Left lung (tissue), 10 donors: ENCODE measurements around the gene OR10H2. TPM values are rescaled to one million over a fixed set of nuclear protein-coding genes. Genes with fewer than 3 reads are reported as not detected.

ENCODE experiments used
- ATAC-seq: fragments of 200-7000 bp; cut with Tn5 transposase; one replicate; pipeline ENCODE4 v1.9.1; 2020; ENCODE audit warnings: moderate library complexity
- DNase-seq, 4 donors: peaks; one replicate each; pipeline ENCODE4 v3.0.0-alpha.2; 2013 to 2020
- H3K27ac ChIP-seq, 2 donors: fragments of 200-600 bp; sonication (generic) in 1 of 2; one replicate each; pipeline versions ENCODE4 v1.5.0 to v1.8.0; 2020 to 2021
- H3K27me3 ChIP-seq, 2 donors: fragments of 200-600 bp; sonication (generic) in 1 of 2; one replicate each; pipeline versions ENCODE4 v1.5.0 to v1.8.0; 2020 to 2021
- H3K36me3 ChIP-seq, 2 donors: fragments of 200-600 bp; sonication (generic) in 1 of 2; one replicate each; pipeline versions ENCODE4 v1.5.0 to v1.8.0; 2020 to 2021
- H3K4me1 ChIP-seq, 2 donors: fragments of 200-600 bp; one replicate each; pipeline ENCODE4 v1.8.0; 2021
- H3K4me3 ChIP-seq, 2 donors: fragments of 200-600 bp; sonication (generic) in 1 of 2; one replicate each; pipeline versions ENCODE4 v1.5.0 to v1.8.0; 2020 to 2021; ENCODE audit warnings: mild to moderate bottlenecking in 1 of 2
- H3K9me3 ChIP-seq, 2 donors: fragments of 200-600 bp; sonication (generic) in 1 of 2; one replicate each; pipeline versions ENCODE4 v1.5.0 to v1.8.0; 2020 to 2021
- intact Hi-C, 2 donors: fragments of 100-400 bp; cut with DNase I; formaldehyde crosslinking; loops; one replicate each; pipeline versions ENCODE4 v1.11.2 to v1.14.2; 2022
- polyA plus RNA-seq, 6 donors: library from polyadenylated mRNA; unstranded; fragments of 120-200 nt; gene quantifications; one replicate each; pipeline ENCODE4 v1.2.1, GENCODE V29; 2013; ENCODE audit not compliant: insufficient read length in 6 of 6
- total RNA-seq, 2 donors: library from RNA; stranded (reverse); fragmentation: NEBNext Ultra II Directional; extraction: Animal tissue kit (Norgen Biotek cat#: 25700); gene quantifications; one replicate each; pipeline ENCODE4 v1.2.1, GENCODE V29; 2021
- TF ChIP-seq, protein P1 (sequence below), 2 donors: fragments of 200-600 bp; sonication (generic) in 1 of 2; IDR thresholded peaks; one replicate each; pipeline versions ENCODE4 v1.5.0 to v1.8.0; 2021; ENCODE audit warnings: antibody characterized with exemption in 2 of 2
- donor health status: DM: no; HTN: yes; CAD: no.
- donor health status: DM: no; HTN: no; CAD: no.

OR10H2 gene
- total and polyA plus RNA-seq, 8 donors: not detected

DNA sequence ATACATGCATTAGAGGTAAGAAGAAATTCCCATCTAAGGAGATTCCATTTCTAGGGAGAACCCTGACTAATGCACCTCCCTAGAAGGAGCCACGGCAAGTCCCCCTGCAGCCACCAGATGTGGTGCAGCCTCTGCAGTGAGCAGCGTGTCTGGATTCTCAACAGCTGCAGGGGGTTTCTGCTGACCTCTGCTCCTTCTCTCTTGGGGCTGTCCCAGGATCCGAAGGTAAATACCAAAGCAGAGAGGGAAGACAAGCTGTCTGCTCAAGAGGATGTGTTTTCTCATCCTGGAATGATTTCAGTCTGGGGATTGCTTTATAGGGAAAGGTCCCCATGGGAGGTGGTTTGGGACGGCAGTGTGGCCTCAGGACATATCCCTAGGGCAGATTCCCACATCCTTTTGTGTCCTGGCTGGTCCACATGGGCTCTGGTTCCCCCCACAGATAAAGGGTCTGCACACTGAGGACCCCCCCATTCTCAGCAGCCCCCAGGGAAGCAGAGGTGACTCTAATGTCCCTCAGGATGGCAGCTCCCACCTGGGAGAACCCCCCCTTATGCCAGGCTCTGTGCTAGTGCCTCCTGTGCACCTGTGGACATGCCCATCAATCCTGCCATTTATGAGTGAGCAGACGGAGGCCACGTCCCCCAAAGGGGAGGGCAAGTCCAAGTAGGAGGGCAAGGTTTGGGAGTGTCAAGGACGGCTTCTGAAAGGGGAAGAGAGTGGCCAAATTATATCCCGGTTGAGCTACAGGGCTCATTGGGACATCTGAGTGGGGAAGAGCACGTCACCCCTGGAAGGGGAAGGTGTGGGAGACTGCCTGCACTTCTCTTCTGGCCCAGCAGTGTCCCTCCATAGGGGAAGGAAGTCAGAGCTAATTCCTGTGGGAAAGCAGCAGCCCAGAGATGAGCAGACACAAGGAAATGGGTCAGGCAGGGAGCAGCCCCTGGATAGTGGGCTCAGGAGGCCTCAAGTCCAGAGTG, 49.5 kb downstream of the OR10H2 start:
- H3K27ac ChIP-seq: no peak overlapping the region
- no peaks in the 10 kb centered on the region for H3K9me3 ChIP-seq
- DNase-seq (no peak), ATAC-seq (no peak)
- H3K4me1 ChIP-seq: no peaks in the 10 kb centered on the region
- H3K4me3 ChIP-seq: no peak overlapping the region
- intact Hi-C loops: no loop called here
- TF ChIP-seq, protein P1, sequence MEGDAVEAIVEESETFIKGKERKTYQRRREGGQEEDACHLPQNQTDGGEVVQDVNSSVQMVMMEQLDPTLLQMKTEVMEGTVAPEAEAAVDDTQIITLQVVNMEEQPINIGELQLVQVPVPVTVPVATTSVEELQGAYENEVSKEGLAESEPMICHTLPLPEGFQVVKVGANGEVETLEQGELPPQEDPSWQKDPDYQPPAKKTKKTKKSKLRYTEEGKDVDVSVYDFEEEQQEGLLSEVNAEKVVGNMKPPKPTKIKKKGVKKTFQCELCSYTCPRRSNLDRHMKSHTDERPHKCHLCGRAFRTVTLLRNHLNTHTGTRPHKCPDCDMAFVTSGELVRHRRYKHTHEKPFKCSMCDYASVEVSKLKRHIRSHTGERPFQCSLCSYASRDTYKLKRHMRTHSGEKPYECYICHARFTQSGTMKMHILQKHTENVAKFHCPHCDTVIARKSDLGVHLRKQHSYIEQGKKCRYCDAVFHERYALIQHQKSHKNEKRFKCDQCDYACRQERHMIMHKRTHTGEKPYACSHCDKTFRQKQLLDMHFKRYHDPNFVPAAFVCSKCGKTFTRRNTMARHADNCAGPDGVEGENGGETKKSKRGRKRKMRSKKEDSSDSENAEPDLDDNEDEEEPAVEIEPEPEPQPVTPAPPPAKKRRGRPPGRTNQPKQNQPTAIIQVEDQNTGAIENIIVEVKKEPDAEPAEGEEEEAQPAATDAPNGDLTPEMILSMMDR (IDR thresholded peaks at IDR 0.05): no peak
- no peaks in the 10 kb centered on the region for H3K36me3 ChIP-seq
- H3K27me3 ChIP-seq: peaks cover 0 to 7% of the 10 kb centered on the region in 2 donors

Other genes starting within 250 kb of the OR10H2 start
- gene PGLYRP2, start 248.5 kb upstream of the OR10H2 start, total RNA-seq: not detected
- not detected for gene PGLYRP2, start 248.5 kb upstream of the OR10H2 start, polyA plus RNA-seq
- under 1 TPM in 1 of 2 donors, not detected in 1; 0.15 TPM for gene CYP4F22, start 219.5 kb upstream of the OR10H2 start, total RNA-seq
- under 1 TPM in 1 of 6 donors, not detected in 5; 0.07 TPM for gene CYP4F22, start 219.5 kb upstream of the OR10H2 start, polyA plus RNA-seq
- not detected for gene CYP4F8, start 112.8 kb upstream of the OR10H2 start, total RNA-seq
- under 1 TPM in 2 of 6 donors, not detected in 4; 0.04 to 0.10 TPM for gene CYP4F8, start 112.8 kb upstream of the OR10H2 start, polyA plus RNA-seq
- gene CYP4F3, start 87.1 kb upstream of the OR10H2 start, total RNA-seq: 1 to 10 TPM in 1 of 2 donors, under 1 TPM in 1; 0.82 to 3.7 TPM
- gene CYP4F3, start 87.1 kb upstream of the OR10H2 start, polyA plus RNA-seq: under 1 TPM; 0.14 to 0.32 (median 0.17) TPM
- gene CYP4F12, start 54.9 kb upstream of the OR10H2 start, total RNA-seq: 1 to 10 TPM; 3.8 to 5.9 TPM
- 10 to 100 TPM in 4 of 6 donors, 1 to 10 TPM in 2; 5.8 to 15.8 (median 11.0) TPM for gene CYP4F12, start 54.9 kb upstream of the OR10H2 start, polyA plus RNA-seq
- gene OR10H3, start 10.0 kb downstream of the OR10H2 start, total RNA-seq: not detected
- gene OR10H3, start 10.0 kb downstream of the OR10H2 start, polyA plus RNA-seq: not detected
- gene OR10H5, start 59.6 kb downstream of the OR10H2 start, total RNA-seq: not detected
- under 1 TPM; 0.09 to 0.15 (median 0.11) TPM for gene OR10H5, start 59.6 kb downstream of the OR10H2 start, polyA plus RNA-seq
- gene OR10H1, start 87.6 kb downstream of the OR10H2 start, total RNA-seq: under 1 TPM in 1 of 2 donors, not detected in 1; 0.06 TPM
- gene OR10H1, start 87.6 kb downstream of the OR10H2 start, polyA plus RNA-seq: under 1 TPM in 3 of 6 donors, not detected in 3; 0.04 to 0.11 (median 0.11) TPM
- not detected for gene CYP4F2, start 170.1 kb downstream of the OR10H2 start, total RNA-seq
- gene CYP4F2, start 170.1 kb downstream of the OR10H2 start, polyA plus RNA-seq: under 1 TPM in 1 of 6 donors, not detected in 5; 0.34 TPM
- gene CYP4F11, start 206.5 kb downstream of the OR10H2 start, total RNA-seq: 1 to 10 TPM in 1 of 2 donors, not detected in 1; 2.3 TPM
- under 1 TPM in 1 of 6 donors, not detected in 5; 0.04 TPM for gene CYP4F11, start 206.5 kb downstream of the OR10H2 start, polyA plus RNA-seq
- not detected for gene OR10H4, start 221.0 kb downstream of the OR10H2 start, total RNA-seq
- gene OR10H4, start 221.0 kb downstream of the OR10H2 start, polyA plus RNA-seq: not detected